SK-MEL-5 (cell line): Measurements from ENCODE around the gene C14orf132. TPM values are rescaled to one million over a fixed set of nuclear protein-coding genes. Genes with fewer than 3 reads are reported as not detected.

ENCODE experiments used
- DNase-seq: peaks from one replicate; pipeline ENCODE4 v3.0.0-alpha.2; 2016; ENCODE audit warnings: low read depth, low spot score
- in situ Hi-C: cut with HindIII; loops from 2 replicates; pipeline ENCODE4 v1.10.0; 2016; ENCODE audit warnings: low sequenced_read_pairs, high pct_unique_total_duplicates, low pct_unique_long_range_greater_than_20kb
- total RNA-seq: library from RNA; depleted of rRNA; stranded (reverse); fragments of >200 nt; shearing (Covaris generic); gene quantifications from 2 replicates; pipeline ENCODE4 v1.2.3, GENCODE V29; 2014

C14orf132 gene
- total RNA-seq, 1 experiment from 2014 or later: 0.87 TPM

DNA sequence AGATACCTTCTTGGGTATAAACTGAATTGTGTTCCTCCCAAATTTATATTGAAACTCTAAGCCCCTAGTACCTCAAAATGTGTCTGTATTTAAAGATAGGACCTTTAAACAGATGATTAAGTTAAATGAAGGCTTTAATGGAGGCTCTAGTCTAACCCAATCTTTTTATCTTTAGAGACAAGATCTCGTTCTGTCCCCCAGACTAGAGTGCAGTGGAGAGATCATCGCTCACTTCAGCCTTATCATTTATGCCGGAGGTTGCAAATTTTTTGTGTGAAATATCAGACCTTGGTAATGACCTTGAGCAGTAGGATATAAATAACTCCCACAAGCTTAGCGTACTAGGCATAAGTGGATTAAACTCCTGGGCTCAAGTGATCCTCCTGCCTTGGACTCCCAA lies 81.8 kb downstream of the C14orf132 start:
- no peak for DNase-seq
- in situ Hi-C loops: no loop called here

- in situ Hi-C loops: no loop called here
- DNase-seq: no peak
Measured at GRCh38 chr14:96121660-96122395, 82.7 kb downstream of the C14orf132 start.

GRCh38 chr14:96122496-96122895 lies 83.3 kb downstream of the C14orf132 start:
- in situ Hi-C loops: no loop called here

GRCh38 chr14:96125536-96125935 lies 86.4 kb downstream of the C14orf132 start:
- no peak for DNase-seq
- in situ Hi-C loops: no loop called here

More at GRCh38 chr14:96122496-96122895, 83.3 kb downstream of the C14orf132 start:
- DNase-seq: peak; percentile 64

- in situ Hi-C loops: no loop called here
- DNase-seq: no peak
Measured at GRCh38 chr14:96126339-96126782, 87.2 kb downstream of the C14orf132 start.

- DNase-seq: no peak
- in situ Hi-C loops: no loop called here
Measured at GRCh38 chr14:96126783-96127271, 87.7 kb downstream of the C14orf132 start.

- in situ Hi-C loops: no loop called here
- no peak for DNase-seq
Measured at GRCh38 chr14:96129128-96129736, 90.1 kb downstream of the C14orf132 start.

- in situ Hi-C loops: no loop called here
- DNase-seq: no peak
Measured at GRCh38 chr14:96130391-96130790, 91.2 kb downstream of the C14orf132 start.

GRCh38 chr14:96130854-96131253 lies 91.7 kb downstream of the C14orf132 start:
- in situ Hi-C loops: no loop called here
- no peak for DNase-seq

GRCh38 chr14:96131836-96132235 lies 92.7 kb downstream of the C14orf132 start:
- no peak for DNase-seq
- in situ Hi-C loops: no loop called here

DNA sequence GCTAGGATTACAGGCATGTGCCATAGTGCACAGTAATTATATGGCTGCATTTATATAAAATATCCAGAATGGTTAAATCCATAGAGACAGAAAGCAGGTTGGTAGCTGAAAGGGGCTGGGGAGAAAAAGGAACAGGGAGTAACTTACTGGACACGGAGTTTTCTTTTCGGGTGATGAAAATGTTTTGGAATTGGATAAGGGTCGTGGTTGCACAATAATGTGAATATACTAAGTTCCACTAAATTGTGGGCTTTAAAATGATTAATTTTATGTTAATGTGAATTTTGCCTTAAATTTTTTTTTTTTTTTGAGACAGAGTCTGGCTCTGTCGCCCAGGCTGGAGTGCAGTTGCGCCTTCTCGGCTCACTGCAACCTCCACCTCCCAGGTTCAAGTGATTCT lies 95.3 kb downstream of the C14orf132 start:
- in situ Hi-C loops: no loop called here
- DNase-seq: no peak

GRCh38 chr14:96135285-96135684 lies 96.1 kb downstream of the C14orf132 start:
- in situ Hi-C loops: no loop called here
- DNase-seq: no peak

GRCh38 chr14:96136371-96137005 lies 97.3 kb downstream of the C14orf132 start:
- in situ Hi-C loops: no loop called here
- DNase-seq: no peak

GRCh38 chr14:96138241-96138640 lies 99.1 kb downstream of the C14orf132 start:
- in situ Hi-C loops: no loop called here
- no peak for DNase-seq

DNA sequence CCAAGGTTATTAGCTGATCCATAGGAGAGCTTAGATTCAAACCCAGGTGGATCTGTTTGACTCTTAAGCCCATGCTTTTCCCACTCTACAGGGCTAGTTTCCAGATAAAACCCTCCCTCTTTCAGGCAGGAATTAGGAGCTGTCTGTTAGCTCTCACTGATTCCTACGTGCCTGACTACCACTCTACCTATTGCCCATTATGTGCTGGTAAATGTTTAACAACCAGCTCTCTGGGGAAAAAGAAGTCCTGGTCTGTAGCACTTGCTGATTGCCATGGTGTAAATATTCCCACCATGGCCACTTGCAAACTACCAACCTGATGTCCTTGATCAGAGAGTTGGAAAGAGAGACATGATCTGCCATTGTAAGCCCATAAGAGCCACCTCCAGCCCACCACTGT lies 100.0 kb downstream of the C14orf132 start:
- in situ Hi-C loops: no loop called here
- no peak for DNase-seq

DNA sequence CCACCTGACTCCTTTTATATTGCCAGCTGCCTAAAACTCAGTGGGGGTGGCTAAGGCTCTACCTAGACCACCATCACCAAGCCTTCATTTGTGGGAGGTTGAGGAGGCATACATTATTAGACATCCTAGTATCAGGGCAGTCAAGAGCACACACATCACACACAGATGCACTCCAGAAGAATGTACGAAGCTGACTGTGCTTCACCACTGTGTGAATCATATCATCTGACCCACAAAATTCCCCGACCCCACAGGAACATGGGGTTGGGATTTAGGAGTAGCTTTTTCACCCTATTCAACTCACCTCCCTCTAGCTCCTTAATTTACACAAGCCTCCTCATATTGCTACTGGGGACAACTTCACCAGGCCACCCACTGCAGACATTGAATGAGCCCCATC lies 100.7 kb downstream of the C14orf132 start:
- in situ Hi-C loops: no loop called here
- DNase-seq: no peak

GRCh38 chr14:96140952-96141351 lies 101.8 kb downstream of the C14orf132 start:
- in situ Hi-C loops: no loop called here
- no peak for DNase-seq
